Measurements from ENCODE around the gene FAM227B.

DNA sequence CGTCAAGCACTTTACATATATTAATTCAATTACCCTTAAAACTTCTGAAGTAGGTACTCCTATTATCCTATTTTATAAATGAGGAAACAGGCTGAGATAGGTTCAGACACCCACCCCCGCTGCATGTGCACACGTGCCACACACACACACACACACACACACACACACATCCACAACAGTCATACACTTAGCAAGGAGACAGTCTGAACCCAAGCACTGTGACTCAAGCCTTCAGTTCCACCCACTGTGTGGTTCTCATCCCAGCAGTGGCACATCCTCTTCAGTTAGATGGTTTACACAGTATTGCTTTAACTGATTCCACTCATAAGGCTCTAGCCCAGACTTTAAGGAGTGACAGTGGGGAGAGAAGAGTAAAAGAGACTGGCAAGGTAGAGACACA is 288.7 kb downstream of the FAM227B start:
- TF ChIP-seq, protein P1, sequence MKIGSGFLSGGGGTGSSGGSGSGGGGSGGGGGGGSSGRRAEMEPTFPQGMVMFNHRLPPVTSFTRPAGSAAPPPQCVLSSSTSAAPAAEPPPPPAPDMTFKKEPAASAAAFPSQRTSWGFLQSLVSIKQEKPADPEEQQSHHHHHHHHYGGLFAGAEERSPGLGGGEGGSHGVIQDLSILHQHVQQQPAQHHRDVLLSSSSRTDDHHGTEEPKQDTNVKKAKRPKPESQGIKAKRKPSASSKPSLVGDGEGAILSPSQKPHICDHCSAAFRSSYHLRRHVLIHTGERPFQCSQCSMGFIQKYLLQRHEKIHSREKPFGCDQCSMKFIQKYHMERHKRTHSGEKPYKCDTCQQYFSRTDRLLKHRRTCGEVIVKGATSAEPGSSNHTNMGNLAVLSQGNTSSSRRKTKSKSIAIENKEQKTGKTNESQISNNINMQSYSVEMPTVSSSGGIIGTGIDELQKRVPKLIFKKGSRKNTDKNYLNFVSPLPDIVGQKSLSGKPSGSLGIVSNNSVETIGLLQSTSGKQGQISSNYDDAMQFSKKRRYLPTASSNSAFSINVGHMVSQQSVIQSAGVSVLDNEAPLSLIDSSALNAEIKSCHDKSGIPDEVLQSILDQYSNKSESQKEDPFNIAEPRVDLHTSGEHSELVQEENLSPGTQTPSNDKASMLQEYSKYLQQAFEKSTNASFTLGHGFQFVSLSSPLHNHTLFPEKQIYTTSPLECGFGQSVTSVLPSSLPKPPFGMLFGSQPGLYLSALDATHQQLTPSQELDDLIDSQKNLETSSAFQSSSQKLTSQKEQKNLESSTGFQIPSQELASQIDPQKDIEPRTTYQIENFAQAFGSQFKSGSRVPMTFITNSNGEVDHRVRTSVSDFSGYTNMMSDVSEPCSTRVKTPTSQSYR (CRISPR knock-in tag; IDR thresholded peaks at IDR 0.05; ENCODE audit: borderline replicate concordance) = no peak
- TF ChIP-seq ZZZ3 (CRISPR knock-in tag; IDR thresholded peaks at IDR 0.05; ENCODE audit: borderline replicate concordance) (no peak), EHMT2 (IDR thresholded peaks at IDR 0.05; ENCODE audit: borderline replicate concordance, low read depth, low read length) (no peak), EZH2 (conservative IDR thresholded peaks at IDR 0.05; ENCODE audit: low read depth, low read length) (no peak), ZNF768 (CRISPR knock-in tag; IDR thresholded peaks at IDR 0.05) (no peak), KLF16 (CRISPR knock-in tag; IDR thresholded peaks at IDR 0.05) (no peak)
- TF ChIP-seq, protein P2, sequence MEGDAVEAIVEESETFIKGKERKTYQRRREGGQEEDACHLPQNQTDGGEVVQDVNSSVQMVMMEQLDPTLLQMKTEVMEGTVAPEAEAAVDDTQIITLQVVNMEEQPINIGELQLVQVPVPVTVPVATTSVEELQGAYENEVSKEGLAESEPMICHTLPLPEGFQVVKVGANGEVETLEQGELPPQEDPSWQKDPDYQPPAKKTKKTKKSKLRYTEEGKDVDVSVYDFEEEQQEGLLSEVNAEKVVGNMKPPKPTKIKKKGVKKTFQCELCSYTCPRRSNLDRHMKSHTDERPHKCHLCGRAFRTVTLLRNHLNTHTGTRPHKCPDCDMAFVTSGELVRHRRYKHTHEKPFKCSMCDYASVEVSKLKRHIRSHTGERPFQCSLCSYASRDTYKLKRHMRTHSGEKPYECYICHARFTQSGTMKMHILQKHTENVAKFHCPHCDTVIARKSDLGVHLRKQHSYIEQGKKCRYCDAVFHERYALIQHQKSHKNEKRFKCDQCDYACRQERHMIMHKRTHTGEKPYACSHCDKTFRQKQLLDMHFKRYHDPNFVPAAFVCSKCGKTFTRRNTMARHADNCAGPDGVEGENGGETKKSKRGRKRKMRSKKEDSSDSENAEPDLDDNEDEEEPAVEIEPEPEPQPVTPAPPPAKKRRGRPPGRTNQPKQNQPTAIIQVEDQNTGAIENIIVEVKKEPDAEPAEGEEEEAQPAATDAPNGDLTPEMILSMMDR (CRISPR knock-in tag; IDR thresholded peaks at IDR 0.05) = no peak
- TF ChIP-seq, protein P3, sequence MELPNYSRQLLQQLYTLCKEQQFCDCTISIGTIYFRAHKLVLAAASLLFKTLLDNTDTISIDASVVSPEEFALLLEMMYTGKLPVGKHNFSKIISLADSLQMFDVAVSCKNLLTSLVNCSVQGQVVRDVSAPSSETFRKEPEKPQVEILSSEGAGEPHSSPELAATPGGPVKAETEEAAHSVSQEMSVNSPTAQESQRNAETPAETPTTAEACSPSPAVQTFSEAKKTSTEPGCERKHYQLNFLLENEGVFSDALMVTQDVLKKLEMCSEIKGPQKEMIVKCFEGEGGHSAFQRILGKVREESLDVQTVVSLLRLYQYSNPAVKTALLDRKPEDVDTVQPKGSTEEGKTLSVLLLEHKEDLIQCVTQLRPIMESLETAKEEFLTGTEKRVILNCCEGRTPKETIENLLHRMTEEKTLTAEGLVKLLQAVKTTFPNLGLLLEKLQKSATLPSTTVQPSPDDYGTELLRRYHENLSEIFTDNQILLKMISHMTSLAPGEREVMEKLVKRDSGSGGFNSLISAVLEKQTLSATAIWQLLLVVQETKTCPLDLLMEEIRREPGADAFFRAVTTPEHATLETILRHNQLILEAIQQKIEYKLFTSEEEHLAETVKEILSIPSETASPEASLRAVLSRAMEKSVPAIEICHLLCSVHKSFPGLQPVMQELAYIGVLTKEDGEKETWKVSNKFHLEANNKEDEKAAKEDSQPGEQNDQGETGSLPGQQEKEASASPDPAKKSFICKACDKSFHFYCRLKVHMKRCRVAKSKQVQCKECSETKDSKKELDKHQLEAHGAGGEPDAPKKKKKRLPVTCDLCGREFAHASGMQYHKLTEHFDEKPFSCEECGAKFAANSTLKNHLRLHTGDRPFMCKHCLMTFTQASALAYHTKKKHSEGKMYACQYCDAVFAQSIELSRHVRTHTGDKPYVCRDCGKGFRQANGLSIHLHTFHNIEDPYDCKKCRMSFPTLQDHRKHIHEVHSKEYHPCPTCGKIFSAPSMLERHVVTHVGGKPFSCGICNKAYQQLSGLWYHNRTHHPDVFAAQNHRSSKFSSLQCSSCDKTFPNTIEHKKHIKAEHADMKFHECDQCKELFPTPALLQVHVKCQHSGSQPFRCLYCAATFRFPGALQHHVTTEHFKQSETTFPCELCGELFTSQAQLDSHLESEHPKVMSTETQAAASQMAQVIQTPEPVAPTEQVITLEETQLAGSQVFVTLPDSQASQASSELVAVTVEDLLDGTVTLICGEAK (IDR thresholded peaks at IDR 0.05) = no peak
- TF ChIP-seq, protein P3 (CRISPR knock-in tag; IDR thresholded peaks at IDR 0.05) = no peak

Measured in HepG2 (cell line).